Measurements from ENCODE around the gene DNASE1. TPM values are rescaled to one million over a fixed set of nuclear protein-coding genes. Genes with fewer than 3 reads are reported as not detected.

DNASE1 gene
- total RNA-seq, 4 donors from 2014 or later: 18.1 to 33.2 (median 25.0) TPM

DNA sequence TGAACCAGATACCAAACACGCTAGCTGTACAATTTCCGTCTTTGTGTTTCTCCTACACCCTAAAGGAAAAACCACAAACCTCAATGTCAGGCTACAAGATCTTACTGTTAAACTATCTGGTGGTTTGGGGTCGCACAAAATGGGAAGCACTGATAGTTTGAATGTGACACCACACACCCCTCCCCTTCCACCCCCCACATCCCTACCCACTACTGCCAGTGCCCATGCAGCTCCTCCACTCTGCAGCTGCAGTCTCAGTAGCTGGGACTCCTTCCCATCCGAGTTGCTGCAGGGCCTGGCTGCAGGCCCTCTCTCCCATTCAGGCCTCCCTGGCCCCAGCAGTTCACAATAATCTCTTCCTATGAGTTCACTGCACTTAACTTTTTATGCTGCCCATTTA is 44.5 kb downstream of the DNASE1 start:
- TF ChIP-seq, protein P1, sequence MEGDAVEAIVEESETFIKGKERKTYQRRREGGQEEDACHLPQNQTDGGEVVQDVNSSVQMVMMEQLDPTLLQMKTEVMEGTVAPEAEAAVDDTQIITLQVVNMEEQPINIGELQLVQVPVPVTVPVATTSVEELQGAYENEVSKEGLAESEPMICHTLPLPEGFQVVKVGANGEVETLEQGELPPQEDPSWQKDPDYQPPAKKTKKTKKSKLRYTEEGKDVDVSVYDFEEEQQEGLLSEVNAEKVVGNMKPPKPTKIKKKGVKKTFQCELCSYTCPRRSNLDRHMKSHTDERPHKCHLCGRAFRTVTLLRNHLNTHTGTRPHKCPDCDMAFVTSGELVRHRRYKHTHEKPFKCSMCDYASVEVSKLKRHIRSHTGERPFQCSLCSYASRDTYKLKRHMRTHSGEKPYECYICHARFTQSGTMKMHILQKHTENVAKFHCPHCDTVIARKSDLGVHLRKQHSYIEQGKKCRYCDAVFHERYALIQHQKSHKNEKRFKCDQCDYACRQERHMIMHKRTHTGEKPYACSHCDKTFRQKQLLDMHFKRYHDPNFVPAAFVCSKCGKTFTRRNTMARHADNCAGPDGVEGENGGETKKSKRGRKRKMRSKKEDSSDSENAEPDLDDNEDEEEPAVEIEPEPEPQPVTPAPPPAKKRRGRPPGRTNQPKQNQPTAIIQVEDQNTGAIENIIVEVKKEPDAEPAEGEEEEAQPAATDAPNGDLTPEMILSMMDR (IDR thresholded peaks at IDR 0.05): no peak
- no peak for TF ChIP-seq POLR2A (IDR thresholded peaks at IDR 0.05)
- no peak overlapping the region for H3K4me3 ChIP-seq (replicated peaks in 1 of 3)
- WGBS, 2 donors: 83 to 92% methylated on average over 4 of the region's 4 CpGs
- no peaks in the 10 kb centered on the region for H3K9me3 ChIP-seq
- no peaks in the 10 kb centered on the region for H3K4me1 ChIP-seq
- no peak for DNase-seq
- H3K36me3 ChIP-seq: no peaks in the 10 kb centered on the region
- intact Hi-C loops (cut with DNase I): loop anchor here (10.0 kb wide), 2 partner anchors 86 to 176 kb away; no protein-coding TSS in a partner anchor
- no peak overlapping the region for H3K27ac ChIP-seq
- H3K27me3 ChIP-seq: no peaks in the 10 kb centered on the region

DNA sequence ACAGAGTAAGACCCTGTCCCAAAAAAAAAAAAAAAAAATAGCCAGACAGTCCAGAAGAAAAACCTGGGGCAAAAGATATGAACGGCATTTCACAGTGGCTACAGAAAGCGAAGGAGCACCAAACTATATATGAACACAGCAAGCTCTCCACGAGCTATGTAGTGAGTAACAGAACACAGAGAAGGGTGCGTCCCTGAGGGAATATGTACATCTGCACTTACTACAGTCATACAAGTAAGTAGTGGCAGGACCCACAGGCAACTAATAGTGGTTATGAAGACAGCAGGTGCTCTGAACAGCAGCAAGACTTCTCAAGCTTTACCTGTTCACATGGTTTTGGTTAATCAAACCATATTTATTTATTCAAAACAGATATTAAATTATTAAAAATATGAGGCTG is 47.0 kb downstream of the DNASE1 start:
- WGBS, 2 donors: 93 to 95% methylated on average over 4 of the region's 4 CpGs
- TF ChIP-seq, protein P1 (IDR thresholded peaks at IDR 0.05): no peak
- TF ChIP-seq POLR2A (IDR thresholded peaks at IDR 0.05): no peak
- Histone ChIP-seq H3K27ac (no peak overlapping the region), H3K36me3 (no peaks in the 10 kb centered on the region), H3K4me1 (no peaks in the 10 kb centered on the region), H3K9me3 (no peaks in the 10 kb centered on the region), H3K27me3 (no peaks in the 10 kb centered on the region), H3K4me3 (replicated peaks in 1 of 3) (no peak overlapping the region)
- no peak for DNase-seq
- intact Hi-C loops (cut with DNase I): no loop called here

DNA sequence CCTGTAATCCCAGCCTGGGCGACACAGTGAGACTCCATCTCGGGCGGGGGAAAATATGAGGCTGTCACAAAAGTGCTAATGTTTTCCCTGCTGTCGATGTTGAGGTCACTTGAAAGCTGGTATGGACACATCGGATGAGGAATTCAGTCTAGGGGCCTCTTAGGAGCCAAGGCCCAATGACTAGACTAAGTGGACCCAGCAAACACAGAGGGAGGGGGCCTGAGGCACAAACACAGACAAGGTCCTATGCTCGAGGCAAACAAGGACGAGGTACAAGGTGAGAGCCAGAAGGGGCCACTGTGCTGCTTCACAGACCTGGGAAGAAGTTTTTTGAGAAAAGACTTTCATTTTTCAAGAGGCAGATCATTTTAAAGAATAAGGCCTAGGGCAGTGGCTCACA is 47.6 kb downstream of the DNASE1 start:
- Histone ChIP-seq H3K9me3 (no peaks in the 10 kb centered on the region), H3K27me3 (no peaks in the 10 kb centered on the region), H3K27ac (no peak overlapping the region), H3K36me3 (no peaks in the 10 kb centered on the region), H3K4me3 (replicated peaks in 1 of 3) (no peak overlapping the region), H3K4me1 (no peaks in the 10 kb centered on the region)
- intact Hi-C loops (cut with DNase I): no loop called here
- DNase-seq: no peak
- WGBS, 2 donors: 88 to 95% methylated on average over 7 of the region's 7 CpGs
- no peak for TF ChIP-seq POLR2A (IDR thresholded peaks at IDR 0.05)
- TF ChIP-seq, protein P1 (IDR thresholded peaks at IDR 0.05): no peak

DNA sequence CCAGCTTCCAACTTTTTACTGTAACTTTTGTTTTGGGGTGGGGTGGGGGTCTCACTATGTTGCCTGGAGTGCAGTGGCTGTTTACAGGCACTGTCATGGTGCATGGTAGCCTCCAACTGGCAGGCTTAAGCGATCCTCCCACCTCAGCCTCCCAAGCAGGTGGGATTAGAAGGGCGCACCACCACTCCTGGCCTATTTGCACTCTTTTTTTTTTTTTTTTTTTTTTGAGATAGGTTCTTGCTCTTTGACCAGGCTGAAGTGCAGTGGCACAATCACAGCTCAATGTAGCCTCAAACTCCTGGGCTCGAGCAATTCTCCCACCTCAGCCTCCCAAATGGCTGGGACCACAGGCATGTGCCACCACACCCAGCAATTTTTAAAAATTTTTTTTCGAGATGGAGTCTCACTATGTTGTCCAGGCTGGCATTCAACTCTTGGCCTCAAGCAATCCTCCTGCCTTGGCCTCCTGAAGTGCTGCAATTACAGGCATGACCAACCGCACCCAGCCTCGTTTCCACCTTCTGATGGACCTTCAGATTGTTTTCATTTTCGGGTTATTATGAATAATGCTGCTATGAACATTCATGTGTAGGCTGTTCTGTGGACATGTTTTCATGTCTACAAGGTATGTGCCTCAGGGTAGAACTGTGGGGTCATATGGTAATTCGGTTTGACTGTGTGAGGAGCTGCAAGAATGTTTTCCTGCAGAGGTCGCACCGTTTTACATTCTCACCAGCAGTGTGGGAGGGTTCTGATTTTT is 51.9 kb downstream of the DNASE1 start:
- no peak overlapping the region for H3K4me3 ChIP-seq (replicated peaks in 1 of 3)
- intact Hi-C loops (cut with DNase I): no loop called here
- no peak for TF ChIP-seq POLR2A (IDR thresholded peaks at IDR 0.05)
- TF ChIP-seq, protein P1 (IDR thresholded peaks at IDR 0.05): no peak
- no peaks in the 10 kb centered on the region for H3K27me3 ChIP-seq
- H3K36me3 ChIP-seq: no peaks in the 10 kb centered on the region
- WGBS, 2 donors: 96 to 98% methylated on average over 10 of the region's 10 CpGs
- DNase-seq: no peak
- H3K9me3 ChIP-seq: no peaks in the 10 kb centered on the region
- H3K4me1 ChIP-seq: no peaks in the 10 kb centered on the region
- H3K27ac ChIP-seq: no peak overlapping the region

Other genes with a start within 250 kb of the DNASE1 start
- 1 to 10 TPM; 2.7 to 6.8 (median 4.3) TPM for gene ZNF597, start 211.2 kb upstream of the DNASE1 start, total RNA-seq
- gene NAA60, start 211.0 kb upstream of the DNASE1 start, total RNA-seq: 10 to 100 TPM; 22.7 to 42.2 (median 31.0) TPM
- not detected for gene C16orf90, start 159.2 kb upstream of the DNASE1 start, total RNA-seq
- gene CLUAP1, start 153.7 kb upstream of the DNASE1 start, total RNA-seq: 10 to 100 TPM; 24.6 to 31.6 (median 29.4) TPM
- gene NLRC3, start 77.3 kb upstream of the DNASE1 start, total RNA-seq: 1 to 10 TPM; 1.3 to 4.7 (median 1.4) TPM
- 1 to 10 TPM; 2.7 to 4.9 (median 4.5) TPM for gene SLX4, start 43.1 kb upstream of the DNASE1 start, total RNA-seq
- gene TRAP1, start 62.8 kb downstream of the DNASE1 start, total RNA-seq: 10 to 100 TPM; 37.3 to 58.3 (median 53.9) TPM
- gene CREBBP, start 226.0 kb downstream of the DNASE1 start, total RNA-seq: 100 to 1,000 TPM in 1 of 4 donors, 10 to 100 TPM in 3; 52.5 to 157 (median 75.9) TPM